M059J (cell line): Measurements from ENCODE around the gene PIP4K2A. TPM values are rescaled to one million over a fixed set of nuclear protein-coding genes. Genes with fewer than 3 reads are reported as not detected.

ENCODE experiments used
- DNase-seq: peaks from one replicate; pipeline ENCODE4 v3.0.0-alpha.2; 2012; ENCODE audit warnings: low read depth
- total RNA-seq: library from RNA; depleted of rRNA; stranded (reverse); fragments of >200 nt; shearing (Covaris generic); gene quantifications from 2 replicates; pipeline ENCODE4 v1.2.3, GENCODE V29; 2014

PIP4K2A gene
- total RNA-seq, 1 experiment from 2014 or later, result 26.6 TPM

GRCh38 chr10:22599048-22599561 lies 115.3 kb downstream of the PIP4K2A start:
- peak; percentile 79 for DNase-seq

GRCh38 chr10:22598478-22598877 lies 115.9 kb downstream of the PIP4K2A start:
- DNase-seq, result peak; percentile 32

- peak; percentile 63 for DNase-seq
Measured at GRCh38 chr10:22597138-22597537, 117.2 kb downstream of the PIP4K2A start.

GRCh38 chr10:22593636-22594198 lies 120.7 kb downstream of the PIP4K2A start:
- no peak for DNase-seq

GRCh38 chr10:22593026-22593425 lies 121.4 kb downstream of the PIP4K2A start:
- DNase-seq, result no peak

- no peak for DNase-seq
Measured at GRCh38 chr10:22589851-22590514, 124.4 kb downstream of the PIP4K2A start.

- no peak for DNase-seq
Measured at GRCh38 chr10:22588462-22588861, 125.9 kb downstream of the PIP4K2A start.

- no peak for DNase-seq
Measured at GRCh38 chr10:22583683-22584082, 130.7 kb downstream of the PIP4K2A start.

GRCh38 chr10:22581461-22581860 lies 132.9 kb downstream of the PIP4K2A start:
- no peak for DNase-seq

- no peak for DNase-seq
Measured at GRCh38 chr10:22580711-22581110, 133.7 kb downstream of the PIP4K2A start.

GRCh38 chr10:22579826-22580225 lies 134.6 kb downstream of the PIP4K2A start:
- DNase-seq, result no peak

- peak; percentile 9 for DNase-seq
Measured at GRCh38 chr10:22573820-22574569, 140.4 kb downstream of the PIP4K2A start.

- DNase-seq, result no peak
Measured at GRCh38 chr10:22570733-22571430, 143.5 kb downstream of the PIP4K2A start.

- DNase-seq, result no peak
Measured at GRCh38 chr10:22570234-22570633, 144.1 kb downstream of the PIP4K2A start.

- no peak for DNase-seq
Measured at GRCh38 chr10:22568928-22569327, 145.4 kb downstream of the PIP4K2A start.

- no peak for DNase-seq
Measured at GRCh38 chr10:22564060-22564459, 150.3 kb downstream of the PIP4K2A start.

- no peak for DNase-seq
Measured at GRCh38 chr10:22561909-22562308, 152.5 kb downstream of the PIP4K2A start.

- DNase-seq, result no peak
Measured at GRCh38 chr10:22560913-22561239, 153.5 kb downstream of the PIP4K2A start.

- DNase-seq, result no peak
Measured at GRCh38 chr10:22560096-22560912, 154.1 kb downstream of the PIP4K2A start.

GRCh38 chr10:22557321-22557720 lies 157.1 kb downstream of the PIP4K2A start:
- DNase-seq, result no peak

- DNase-seq, result no peak
Measured at GRCh38 chr10:22556774-22557173, 157.6 kb downstream of the PIP4K2A start.
